H1 (cell line): Measurements from ENCODE around the gene POTEF. TPM values are rescaled to one million over a fixed set of nuclear protein-coding genes. Genes with fewer than 3 reads are reported as not detected.

Experiments used
- CHD7 ChIP-seq: fragments of 300-600 bp; sonication (generic); IDR thresholded peaks from 2 replicates; pipeline ENCODE4 v1.7.1; 2012; ENCODE audit warnings: low read length, moderate library complexity, mild to moderate bottlenecking, inconsistent platforms; ENCODE audit not compliant: insufficient replicate concordance
- POLR2A ChIP-seq, 2 experiments: IDR thresholded peaks; 1 replicate in 1 of 2; 2 replicates in 1 of 2; pipeline ENCODE4 v1.6.1; 2011; ENCODE audit warnings: low read depth in 2 of 2, low read length in 2 of 2, mild to moderate bottlenecking in 2 of 2; ENCODE audit errors: control extremely low read depth in 1 of 2
- SP4 ChIP-seq: IDR thresholded peaks from 2 replicates; pipeline ENCODE4 v1.6.1; 2012; ENCODE audit warnings: low read length, inconsistent platforms
- polyA plus RNA-seq, 7 experiments: library from polyadenylated mRNA; depleted of rRNA in 3 of 7; stranded (reverse) in 5 of 7; unstranded in 2 of 7; fragments of >200 nt in 5 of 7; fragments of 200-250 nt in 2 of 7; gene quantifications; 1 replicate in 5 of 7; 2 replicates in 1 of 7; 4 replicates in 1 of 7; pipeline versions ENCODE4 v1.2.1 to v1.2.3, GENCODE V29; 2011 to 2013; ENCODE audit warnings: missing spikeins in 2 of 7, mixed read lengths in 2 of 7
- total RNA-seq: library from RNA; stranded (reverse); fragmentation: NEBNext Ultra II Directional; extraction: Animal tissue kit (Norgen Biotek cat#: 25700); gene quantifications from 2 replicates; pipeline ENCODE4 v1.2.1, GENCODE V29; 2021

POTEF gene
- total and polyA plus RNA-seq, 2 of the 8 experiments (the other 6 are each of a cell fraction or from before 2014, with no cell fraction given), result 0.24 to 0.36 TPM

GRCh38 chr2:130135692-130136541, 6.9 kb upstream of the POTEF start (continued):
- no peak for TF ChIP-seq CHD7
- TF ChIP-seq POLR2A (IDR thresholded peaks at IDR 0.05; ENCODE audit: control extremely low read depth in 1 of 2, low read depth in 2 of 2, low read length in 2 of 2), result no peak
- TF ChIP-seq SP4, result no peak
